Naive thymus-derived CD8-positive, alpha-beta T cell (primary cell): ENCODE data around the gene FOXO3. TPM values are rescaled to one million over a fixed set of nuclear protein-coding genes. Genes with fewer than 3 reads are reported as not detected.
A peak's percentile ranks its signal among the peaks of the same experiment; 100 is the strongest.

Experiments
- ATAC-seq, 2 donors: fragments of 150-1000 bp; cut with Tn5 transposase in 1 of 2; sonication (Bioruptor Pico), chemical (Tn5 transposase) in 1 of 2; 1 replicate in 1 of 2; 2 replicates in 1 of 2; pipeline ENCODE4 v1.10.0; 2021; ENCODE audit warnings: mild to moderate bottlenecking in 2 of 2, moderate library complexity in 2 of 2
- POLR2A ChIA-PET: fragments of 350-600 bp; sonication (Branson Sonifier 250); formaldehyde crosslinking; loops from one replicate; lab custom pipeline; 2021; ENCODE audit warnings: antibody characterized with exemption; lab: Charles Lee
- DNase-seq, 10 donors: peaks; one replicate each; pipeline versions ENCODE4 v3.0.0 to v3.0.0-alpha.2; 2020 to 2022
- H3K27ac Mint-ChIP-seq, 10 donors: one replicate each; pipeline ENCODE4 v1.8.0; 2020 to 2022; ENCODE audit warnings: mild to moderate bottlenecking in 10 of 10, mixed read lengths in 10 of 10, moderate library complexity in 4 of 10, inconsistent platforms in 1 of 10
- H3K27me3 Mint-ChIP-seq, 5 donors: one replicate each; pipeline ENCODE4 v1.8.0; 2021 to 2022; ENCODE audit warnings: mixed read lengths in 5 of 5
- H3K36me3 Mint-ChIP-seq, 3 donors: one replicate each; pipeline ENCODE4 v1.8.0; 2020 to 2022; ENCODE audit warnings: mixed read lengths in 3 of 3, mild to moderate bottlenecking in 2 of 3, inconsistent platforms in 1 of 3
- H3K4me1 Mint-ChIP-seq, 4 donors: one replicate each; pipeline ENCODE4 v1.8.0; 2021 to 2022; ENCODE audit warnings: mixed read lengths in 4 of 4
- H3K4me3 Mint-ChIP-seq, 10 donors: one replicate each; pipeline ENCODE4 v1.8.0; 2020 to 2022; ENCODE audit warnings: mild to moderate bottlenecking in 10 of 10, mixed read lengths in 10 of 10, moderate library complexity in 6 of 10, inconsistent platforms in 1 of 10
- H3K9me3 Mint-ChIP-seq, 9 donors: one replicate each; pipeline ENCODE4 v1.8.0; 2020 to 2022; ENCODE audit warnings: mixed read lengths in 9 of 9, mild to moderate bottlenecking in 3 of 9, inconsistent platforms in 1 of 9, moderate library complexity in 1 of 9
- polyA plus RNA-seq, 3 donors: library from polyadenylated mRNA; unstranded; fragments of 300-500 nt; fragmentation: Illumina TruSeq; gene quantifications; one replicate each; pipeline ENCODE4 v1.2.3, GENCODE V29; 2021
- total RNA-seq, 8 experiments: library from RNA in 2 of 8; stranded (reverse) in 2 of 8; gene quantifications; one replicate each; pipeline ENCODE4 v1.2.3 and lab custom pipeline; 2021 to 2026

FOXO3 gene
- total and polyA plus RNA-seq, 5 experiments from 2014 or later = 14.5 to 24.4 (median 18.6) TPM

- Mint-ChIP-seq H3K9me3 (peaks cover 0 to 6% (median 0%) of the 10 kb centered on the region in 9 donors), H3K4me1 (peaks cover 9 to 23% (median 18%) of the 10 kb centered on the region in 4 donors), H3K4me3 (peak overlapping the region in 8 of 10 donors; percentile 8 to 67 (median 50)), H3K27ac (peak overlapping the region in 2 of 10 donors; percentile 44 to 53), H3K36me3 (peaks cover 0 to 5% (median 0%) of the 10 kb centered on the region in 3 donors), H3K27me3 (peaks cover 0 to 11% (median 2%) of the 10 kb centered on the region in 5 donors)
- peak; percentile 81 to 93 for ATAC-seq
- POLR2A ChIA-PET = interaction anchor here (1.3 to 2.2 kb wide), 3 partner anchors 17 to 531 kb away, joined by 3 to 10 read pairs (median 8); no protein-coding TSS in a partner anchor
- peak; percentile 49 to 86 (median 68) for DNase-seq
Measured at GRCh38 chr6:108541843-108542759, 18.6 kb upstream of the FOXO3 start.

GRCh38 chr6:108543175-108543940 lies 17.4 kb upstream of the FOXO3 start:
- POLR2A ChIA-PET = interaction anchor here (0.6 to 1.8 kb wide), 2 partner anchors 13 to 529 kb away, joined by 3 to 10 read pairs; no protein-coding TSS in a partner anchor
- H3K36me3 Mint-ChIP-seq = peaks cover 0 to 5% (median 0%) of the 10 kb centered on the region in 3 donors
- DNase-seq = no peak
- no peak for ATAC-seq
- H3K4me3 Mint-ChIP-seq = no peak overlapping the region
- H3K4me1 Mint-ChIP-seq = peaks cover 9 to 26% (median 19%) of the 10 kb centered on the region in 4 donors
- peaks cover 0 to 6% (median 0%) of the 10 kb centered on the region in 9 donors for H3K9me3 Mint-ChIP-seq
- H3K27me3 Mint-ChIP-seq = peaks cover 0 to 11% (median 2%) of the 10 kb centered on the region in 5 donors
- H3K27ac Mint-ChIP-seq = peak overlapping the region in 1 of 10 donors; percentile 33

GRCh38 chr6:108544606-108545005 lies 16.1 kb upstream of the FOXO3 start:
- ATAC-seq = no peak
- H3K4me3 Mint-ChIP-seq = no peak overlapping the region
- POLR2A ChIA-PET = interaction anchor here (1.0 kb wide), 1 partner anchor 296 kb away, joined by 3 read pairs; no protein-coding TSS in a partner anchor

GRCh38 chr6:108546079-108547049 lies 14.4 kb upstream of the FOXO3 start:
- H3K4me3 Mint-ChIP-seq = no peak overlapping the region
- POLR2A ChIA-PET = interaction anchor here (1.8 kb wide), 1 partner anchor 13 kb away, joined by 4 read pairs; no protein-coding TSS in a partner anchor
- peak overlapping the region in 4 of 10 donors; percentile 41 to 63 (median 50) for H3K27ac Mint-ChIP-seq
- peaks cover 0 to 5% (median 2%) of the 10 kb centered on the region in 5 donors for H3K27me3 Mint-ChIP-seq
- no peaks in the 10 kb centered on the region for H3K9me3 Mint-ChIP-seq
- no peaks in the 10 kb centered on the region for H3K36me3 Mint-ChIP-seq
- peaks cover 9 to 26% (median 19%) of the 10 kb centered on the region in 4 donors for H3K4me1 Mint-ChIP-seq
- DNase-seq (no peak), ATAC-seq (no peak)

More at GRCh38 chr6:108544606-108545005, 16.1 kb upstream of the FOXO3 start:
- Mint-ChIP-seq H3K36me3 (peaks cover 0 to 2% (median 0%) of the 10 kb centered on the region in 3 donors), H3K9me3 (peaks cover 0 to 4% (median 0%) of the 10 kb centered on the region in 9 donors), H3K4me1 (peaks cover 9 to 26% (median 19%) of the 10 kb centered on the region in 4 donors), H3K27ac (no peak overlapping the region), H3K27me3 (peaks cover 0 to 9% (median 2%) of the 10 kb centered on the region in 5 donors)
- DNase-seq = no peak

GRCh38 chr6:108549241-108549640 lies 11.5 kb upstream of the FOXO3 start:
- no peaks in the 10 kb centered on the region for H3K9me3 Mint-ChIP-seq
- H3K27ac Mint-ChIP-seq = peak overlapping the region in 1 of 10 donors; percentile 51
- no peak overlapping the region for H3K4me3 Mint-ChIP-seq
- H3K36me3 Mint-ChIP-seq = no peaks in the 10 kb centered on the region
- H3K4me1 Mint-ChIP-seq = peaks cover 3 to 17% (median 11%) of the 10 kb centered on the region in 4 donors
- DNase-seq (no peak), ATAC-seq (no peak)
- H3K27me3 Mint-ChIP-seq = peaks cover 0 to 3% (median 0%) of the 10 kb centered on the region in 5 donors
- POLR2A ChIA-PET = interaction anchor here (0.8 kb wide), 1 partner anchor 10 kb away, joined by 3 read pairs; no protein-coding TSS in a partner anchor

- Mint-ChIP-seq H3K9me3 (no peaks in the 10 kb centered on the region), H3K27ac (no peak overlapping the region), H3K36me3 (no peaks in the 10 kb centered on the region), H3K4me1 (peaks cover 3 to 17% (median 11%) of the 10 kb centered on the region in 4 donors), H3K27me3 (peaks cover 0 to 5% (median 0%) of the 10 kb centered on the region in 5 donors), H3K4me3 (no peak overlapping the region)
- ATAC-seq (no peak), DNase-seq (no peak)
- POLR2A ChIA-PET = interaction anchor here (0.6 to 0.8 kb wide), 2 partner anchors 10 to 343 kb away, joined by 3 read pairs; no protein-coding TSS in a partner anchor
Measured at GRCh38 chr6:108549741-108550140, 11.0 kb upstream of the FOXO3 start.

GRCh38 chr6:108550256-108550655 lies 10.5 kb upstream of the FOXO3 start:
- Mint-ChIP-seq H3K9me3 (no peaks in the 10 kb centered on the region), H3K27me3 (peaks cover 0 to 6% (median 0%) of the 10 kb centered on the region in 5 donors), H3K4me3 (no peak overlapping the region), H3K27ac (peak overlapping the region in 1 of 10 donors; percentile 67), H3K36me3 (no peaks in the 10 kb centered on the region), H3K4me1 (peaks cover 4 to 17% (median 11%) of the 10 kb centered on the region in 4 donors)
- ATAC-seq (no peak), DNase-seq (no peak)
- POLR2A ChIA-PET = interaction anchor here (0.6 to 0.8 kb wide), 2 partner anchors 9 to 343 kb away, joined by 3 read pairs; no protein-coding TSS in a partner anchor

GRCh38 chr6:108555399-108556052 lies 5.2 kb upstream of the FOXO3 start:
- DNase-seq (no peak), ATAC-seq (no peak)
- H3K27me3 Mint-ChIP-seq = peaks cover 0 to 7% (median 0%) of the 10 kb centered on the region in 5 donors
- H3K27ac Mint-ChIP-seq = peak overlapping the region in 2 of 10 donors; percentile 7 to 42
- H3K36me3 Mint-ChIP-seq = no peaks in the 10 kb centered on the region
- H3K4me1 Mint-ChIP-seq = peaks cover 0 to 15% (median 4%) of the 10 kb centered on the region in 4 donors
- peak overlapping the region in 3 of 10 donors; percentile 15 to 73 (median 55) for H3K4me3 Mint-ChIP-seq
- H3K9me3 Mint-ChIP-seq = no peaks in the 10 kb centered on the region
- POLR2A ChIA-PET = no interaction called here

GRCh38 chr6:108556250-108556649 lies 4.5 kb upstream of the FOXO3 start:
- no peak for ATAC-seq
- POLR2A ChIA-PET = interaction anchor here (0.6 to 0.8 kb wide), 3 partner anchors 12 to 705 kb away, joined by 3 read pairs; no protein-coding TSS in a partner anchor
- Mint-ChIP-seq H3K4me1 (peaks cover 0 to 15% (median 4%) of the 10 kb centered on the region in 4 donors), H3K9me3 (no peaks in the 10 kb centered on the region), H3K27me3 (peaks cover 0 to 7% (median 0%) of the 10 kb centered on the region in 5 donors), H3K36me3 (no peaks in the 10 kb centered on the region), H3K27ac (peak overlapping the region in 2 of 10 donors; percentile 53 to 69), H3K4me3 (peak overlapping the region in 7 of 10 donors; percentile 18 to 97 (median 93))
- no peak for DNase-seq

- ATAC-seq (no peak), DNase-seq (peak in 1 of 10 donors; percentile 8)
- Mint-ChIP-seq H3K4me3 (peak overlapping the region; percentile 78 to 98 (median 92)), H3K4me1 (peaks cover 2 to 19% (median 7%) of the 10 kb centered on the region in 4 donors), H3K9me3 (no peaks in the 10 kb centered on the region), H3K36me3 (peaks cover 0 to 4% (median 0%) of the 10 kb centered on the region in 3 donors), H3K27me3 (peaks cover 0 to 7% (median 0%) of the 10 kb centered on the region in 5 donors), H3K27ac (peak overlapping the region in 9 of 10 donors; percentile 75 to 95 (median 89))
- POLR2A ChIA-PET = interaction anchor here (0.7 to 1.7 kb wide), 2 partner anchors 13 to 826 kb away, joined by 3 to 11 read pairs; partner anchors contain the start of gene CD164
Measured at GRCh38 chr6:108556866-108557493, 3.7 kb upstream of the FOXO3 start.
